Measurements from ENCODE around the gene TK1. TPM values are rescaled to one million over a fixed set of nuclear protein-coding genes. Genes with fewer than 3 reads are reported as not detected.
"Not testable (repeated sequence)": the region's sequence is repeated elsewhere in the genome, so short reads cannot be mapped to it uniquely, and the experiment has no call there.

The TK1 gene
- polyA plus RNA-seq, 2 of the 4 experiments (the other 2 are of a cell fraction) = 90.9 to 355 TPM

DNA sequence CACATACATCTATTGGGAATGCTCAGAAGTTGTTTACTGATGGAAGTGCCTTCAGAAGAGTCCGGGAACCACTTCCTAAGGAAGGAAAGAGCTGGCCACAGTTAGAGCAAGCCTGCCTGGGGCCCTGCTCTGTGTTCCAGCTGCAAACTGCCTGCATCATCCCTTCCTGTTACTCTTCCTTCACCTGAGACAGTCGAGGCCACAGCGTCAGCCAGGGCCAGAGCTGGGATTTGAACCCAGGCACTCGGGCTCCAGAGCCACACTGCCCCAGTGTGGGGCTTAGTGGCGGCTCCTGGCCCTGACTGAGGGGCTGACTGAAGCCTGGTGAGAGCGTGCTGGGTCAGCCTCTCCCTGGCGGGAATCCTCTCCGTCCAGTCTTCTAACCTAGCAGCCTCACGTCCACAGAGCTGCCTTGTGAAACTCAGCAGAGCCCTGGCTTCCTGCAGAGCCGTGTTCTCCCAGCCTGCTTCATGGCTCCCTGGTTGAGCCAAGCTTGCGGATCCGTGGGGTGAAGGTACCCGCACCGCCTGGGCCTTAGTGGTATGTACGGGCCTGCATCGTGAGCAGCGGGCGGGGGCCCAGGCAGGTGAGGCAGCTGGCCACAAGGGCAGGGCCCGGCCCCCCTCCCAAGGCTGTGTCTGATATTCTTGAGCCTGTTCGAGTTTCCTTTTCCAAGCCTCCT lies 45.3 kb downstream of the TK1 start (continued):
- TF ChIP-seq, protein P1, sequence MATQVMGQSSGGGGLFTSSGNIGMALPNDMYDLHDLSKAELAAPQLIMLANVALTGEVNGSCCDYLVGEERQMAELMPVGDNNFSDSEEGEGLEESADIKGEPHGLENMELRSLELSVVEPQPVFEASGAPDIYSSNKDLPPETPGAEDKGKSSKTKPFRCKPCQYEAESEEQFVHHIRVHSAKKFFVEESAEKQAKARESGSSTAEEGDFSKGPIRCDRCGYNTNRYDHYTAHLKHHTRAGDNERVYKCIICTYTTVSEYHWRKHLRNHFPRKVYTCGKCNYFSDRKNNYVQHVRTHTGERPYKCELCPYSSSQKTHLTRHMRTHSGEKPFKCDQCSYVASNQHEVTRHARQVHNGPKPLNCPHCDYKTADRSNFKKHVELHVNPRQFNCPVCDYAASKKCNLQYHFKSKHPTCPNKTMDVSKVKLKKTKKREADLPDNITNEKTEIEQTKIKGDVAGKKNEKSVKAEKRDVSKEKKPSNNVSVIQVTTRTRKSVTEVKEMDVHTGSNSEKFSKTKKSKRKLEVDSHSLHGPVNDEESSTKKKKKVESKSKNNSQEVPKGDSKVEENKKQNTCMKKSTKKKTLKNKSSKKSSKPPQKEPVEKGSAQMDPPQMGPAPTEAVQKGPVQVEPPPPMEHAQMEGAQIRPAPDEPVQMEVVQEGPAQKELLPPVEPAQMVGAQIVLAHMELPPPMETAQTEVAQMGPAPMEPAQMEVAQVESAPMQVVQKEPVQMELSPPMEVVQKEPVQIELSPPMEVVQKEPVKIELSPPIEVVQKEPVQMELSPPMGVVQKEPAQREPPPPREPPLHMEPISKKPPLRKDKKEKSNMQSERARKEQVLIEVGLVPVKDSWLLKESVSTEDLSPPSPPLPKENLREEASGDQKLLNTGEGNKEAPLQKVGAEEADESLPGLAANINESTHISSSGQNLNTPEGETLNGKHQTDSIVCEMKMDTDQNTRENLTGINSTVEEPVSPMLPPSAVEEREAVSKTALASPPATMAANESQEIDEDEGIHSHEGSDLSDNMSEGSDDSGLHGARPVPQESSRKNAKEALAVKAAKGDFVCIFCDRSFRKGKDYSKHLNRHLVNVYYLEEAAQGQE (IDR thresholded peaks at IDR 0.05) = no peak
- TF ChIP-seq POLR2AphosphoS2 (conservative IDR thresholded peaks at IDR 0.05; ENCODE audit: low read length) (no peak), EHF (CRISPR knock-in tag; IDR thresholded peaks at IDR 0.05) (no peak), RAD21 (conservative IDR thresholded peaks at IDR 0.05 in 1 of 2, IDR thresholded peaks at IDR 0.05 in 1 of 2) (no peak), ZC3H11A (IDR thresholded peaks at IDR 0.05) (no peak), KDM1A (IDR thresholded peaks at IDR 0.05; ENCODE audit: low read depth) (no peak)
- TF ChIP-seq, protein P2, sequence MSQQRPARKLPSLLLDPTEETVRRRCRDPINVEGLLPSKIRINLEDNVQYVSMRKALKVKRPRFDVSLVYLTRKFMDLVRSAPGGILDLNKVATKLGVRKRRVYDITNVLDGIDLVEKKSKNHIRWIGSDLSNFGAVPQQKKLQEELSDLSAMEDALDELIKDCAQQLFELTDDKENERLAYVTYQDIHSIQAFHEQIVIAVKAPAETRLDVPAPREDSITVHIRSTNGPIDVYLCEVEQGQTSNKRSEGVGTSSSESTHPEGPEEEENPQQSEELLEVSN (IDR thresholded peaks at IDR 0.05; ENCODE audit: borderline replicate concordance, low read depth) = no peak

DNA sequence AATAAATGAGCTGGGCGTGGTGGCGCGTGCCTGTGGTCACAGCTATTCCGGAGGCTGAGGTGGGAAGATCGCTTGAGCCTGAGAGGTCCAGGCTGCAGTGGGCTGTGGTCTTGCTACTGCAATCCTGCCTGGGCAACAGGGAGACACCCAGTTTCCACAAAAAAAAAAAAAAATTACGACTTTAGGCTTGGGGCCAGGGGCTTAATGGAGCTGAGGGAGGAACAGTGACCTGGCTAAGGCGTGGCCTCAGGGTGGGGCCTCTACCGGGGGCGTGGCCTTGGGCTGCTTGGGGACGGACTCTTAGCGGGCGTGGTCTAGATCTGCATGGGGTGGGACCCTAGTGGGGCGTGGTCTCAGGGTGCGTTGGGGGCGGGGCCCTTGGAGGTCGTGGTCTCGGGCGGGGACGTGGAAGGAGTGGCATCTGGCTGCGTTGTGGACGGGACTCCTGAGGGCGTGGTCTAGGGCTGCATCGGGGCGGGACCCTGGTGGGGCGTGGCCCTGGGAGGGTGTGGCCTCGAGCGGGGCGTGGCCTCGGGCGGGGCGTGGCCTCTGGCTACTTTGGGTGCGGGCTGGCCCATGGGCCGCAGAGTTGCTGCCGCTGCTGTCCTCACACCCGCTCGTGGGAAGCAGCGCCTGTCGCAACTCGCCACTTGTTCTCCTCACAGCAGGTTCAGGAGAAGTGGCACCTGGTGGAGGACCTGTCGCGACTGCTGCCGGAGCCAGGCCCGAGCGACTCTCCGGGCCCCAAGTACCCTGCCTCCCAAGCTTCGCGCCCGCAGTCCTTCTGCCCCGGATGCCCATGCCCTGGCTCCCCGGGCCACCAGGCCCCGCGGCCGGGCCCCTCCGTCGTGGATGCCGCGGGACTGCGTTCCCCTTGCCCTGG lies 46.4 kb downstream of the TK1 start:
- POLR2A ChIA-PET = interaction anchor here (0.5 to 3.0 kb wide), 8 partner anchors 10 to 99 kb away, joined by 3 to 8 read pairs (median 4); partner anchors contain the start of genes SYNGR2 and TMC8
- peak; percentile 71 for TF ChIP-seq POLR2A (IDR thresholded peaks at IDR 0.05; ENCODE audit: low read length)
- no peak for TF ChIP-seq TFCP2L1 (CRISPR knock-in tag; IDR thresholded peaks at IDR 0.05)
- peak; percentile 57; the same call in 1 of the 2 replicates for TF ChIP-seq MYC (IDR thresholded peaks at IDR 0.05; ENCODE audit: borderline replicate concordance, low read length)
- peak; percentile 61 to 84 for ATAC-seq
- CTCF ChIA-PET = interaction anchor here (0.6 to 24.0 kb wide), 8 partner anchors 9 to 121 kb away, joined by 3 to 295 read pairs (median 6); partner anchors contain the start of genes SYNGR2, TK1, TMC6 and TMC8
- peak; percentile 90 to 100 for DNase-seq (ENCODE audit: low read depth in 1 of 2, low spot score in 1 of 2)
- 21% methylated on average over 50 of the region's 58 CpGs for WGBS (ENCODE audit: missing lambda C conversion rate)
- peak; percentile 92 for FAIRE-seq
- H3K4me2 ChIP-seq = peak overlapping the region; percentile 84
- H3K4me3 ChIP-seq = peak overlapping the region; percentile 33
- H3K9me3 ChIP-seq = no peaks in the 10 kb centered on the region
- peak overlapping the region; percentile 61 to 87 for H3K27ac ChIP-seq
- H3K4me1 ChIP-seq = peaks cover 46% of the 10 kb centered on the region

DNA sequence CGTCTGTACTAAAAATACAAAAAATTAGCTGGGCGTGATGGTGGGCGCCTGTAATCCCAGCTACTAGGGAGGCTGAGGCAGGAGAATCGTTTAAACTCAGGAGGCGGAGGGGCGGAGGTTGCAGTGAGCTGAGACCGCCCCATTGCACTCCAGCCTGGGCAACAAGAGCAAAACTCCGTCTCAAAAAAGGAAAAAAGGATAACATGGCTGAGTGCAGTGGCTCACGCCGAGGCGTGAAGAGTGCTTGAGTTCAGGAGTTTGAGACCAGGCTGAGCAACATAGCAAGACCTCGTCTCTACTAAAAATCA lies 47.0 kb downstream of the TK1 start:
- ChIA-PET CTCF (interaction anchor here (1.1 to 24.0 kb wide), 8 partner anchors 10 to 126 kb away, joined by 3 to 295 read pairs (median 5); partner anchors contain the start of genes SYNGR2, TK1, TMC6 and TMC8), POLR2A (interaction anchor here (0.7 to 3.0 kb wide), 6 partner anchors 9 to 98 kb away, joined by 3 to 8 read pairs (median 4); partner anchors contain the start of genes SYNGR2 and TMC8)
- H3K27ac ChIP-seq = peak overlapping the region; percentile 49 to 65; a peak in 5 of 6 replicates
- DNase-seq (ENCODE audit: low read depth in 1 of 2, low spot score in 1 of 2); FAIRE-seq; ATAC-seq; H3K9me3 ChIP-seq: not testable (repeated sequence)
- H3K4me1 ChIP-seq = peaks cover 40% of the 10 kb centered on the region
- peak overlapping the region; percentile 84 for H3K4me2 ChIP-seq
- peak overlapping the region; percentile 30 for H3K4me3 ChIP-seq
- WGBS (ENCODE audit: missing lambda C conversion rate) = 65% methylated on average over 12 of the region's 12 CpGs

DNA sequence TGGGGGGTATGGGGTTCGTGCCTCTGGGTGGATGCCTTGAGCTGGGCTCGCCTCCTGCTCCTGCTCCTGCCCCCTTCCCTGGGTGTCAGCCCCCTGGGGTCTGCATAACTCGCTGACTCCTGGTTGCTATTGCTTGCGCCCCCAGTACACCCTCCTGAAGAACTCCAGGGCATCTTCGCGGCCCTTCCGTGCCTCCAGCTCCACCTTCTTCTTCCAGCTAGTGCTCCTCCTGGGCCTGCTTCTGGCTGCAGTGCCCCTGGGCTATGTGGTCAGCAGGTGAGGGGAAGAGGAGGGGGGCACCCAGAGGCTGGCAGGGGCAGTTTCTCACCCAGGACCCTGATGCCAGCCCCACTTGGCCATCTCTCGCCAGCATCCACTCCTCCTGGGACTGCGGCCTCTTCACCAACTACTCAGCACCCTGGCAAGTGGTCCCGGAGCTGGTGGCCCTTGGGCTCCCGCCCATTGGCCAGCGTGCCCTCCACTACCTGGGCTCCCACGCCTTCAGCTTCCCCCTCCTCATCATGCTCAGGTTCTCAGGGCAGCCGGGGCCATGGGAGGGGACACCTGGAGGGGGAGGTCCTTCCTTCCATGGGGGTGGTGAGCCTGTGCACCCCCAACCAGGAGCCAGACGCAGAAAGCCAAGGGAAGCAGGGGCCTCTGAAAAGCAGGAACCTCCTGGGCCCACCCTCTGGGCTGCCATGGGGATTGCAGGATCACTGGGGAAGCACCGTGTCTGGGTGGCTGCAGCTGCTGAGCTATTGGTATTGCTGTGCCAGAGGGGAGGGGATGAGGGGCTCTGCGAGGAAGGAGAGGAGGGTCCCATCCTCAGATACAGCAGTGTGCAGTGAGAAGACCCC lies 48.4 kb downstream of the TK1 start:
- POLR2A ChIA-PET = interaction anchor here (1.7 kb wide), 1 partner anchor 180 kb away, joined by 4 read pairs; the partner anchor contains the start of gene TNRC6C
- no peak for DNase-seq (ENCODE audit: low read depth in 1 of 2, low spot score in 1 of 2)
- ATAC-seq = no peak
- Histone ChIP-seq H3K27ac (no peak overlapping the region), H3K4me2 (no peak overlapping the region), H3K4me3 (no peak overlapping the region), H3K4me1 (peaks cover 27% of the 10 kb centered on the region), H3K9me3 (no peaks in the 10 kb centered on the region)
- TF ChIP-seq, protein P3, sequence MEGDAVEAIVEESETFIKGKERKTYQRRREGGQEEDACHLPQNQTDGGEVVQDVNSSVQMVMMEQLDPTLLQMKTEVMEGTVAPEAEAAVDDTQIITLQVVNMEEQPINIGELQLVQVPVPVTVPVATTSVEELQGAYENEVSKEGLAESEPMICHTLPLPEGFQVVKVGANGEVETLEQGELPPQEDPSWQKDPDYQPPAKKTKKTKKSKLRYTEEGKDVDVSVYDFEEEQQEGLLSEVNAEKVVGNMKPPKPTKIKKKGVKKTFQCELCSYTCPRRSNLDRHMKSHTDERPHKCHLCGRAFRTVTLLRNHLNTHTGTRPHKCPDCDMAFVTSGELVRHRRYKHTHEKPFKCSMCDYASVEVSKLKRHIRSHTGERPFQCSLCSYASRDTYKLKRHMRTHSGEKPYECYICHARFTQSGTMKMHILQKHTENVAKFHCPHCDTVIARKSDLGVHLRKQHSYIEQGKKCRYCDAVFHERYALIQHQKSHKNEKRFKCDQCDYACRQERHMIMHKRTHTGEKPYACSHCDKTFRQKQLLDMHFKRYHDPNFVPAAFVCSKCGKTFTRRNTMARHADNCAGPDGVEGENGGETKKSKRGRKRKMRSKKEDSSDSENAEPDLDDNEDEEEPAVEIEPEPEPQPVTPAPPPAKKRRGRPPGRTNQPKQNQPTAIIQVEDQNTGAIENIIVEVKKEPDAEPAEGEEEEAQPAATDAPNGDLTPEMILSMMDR (IDR thresholded peaks at IDR 0.05) = no peak
- no peak for TF ChIP-seq JUNB (IDR thresholded peaks at IDR 0.05)
- no peak for TF ChIP-seq HEYL (CRISPR knock-in tag; IDR thresholded peaks at IDR 0.05)
- TF ChIP-seq RNF2 (IDR thresholded peaks at IDR 0.05; ENCODE audit: borderline replicate concordance, low read depth) = no peak
- TF ChIP-seq RARB (CRISPR knock-in tag; IDR thresholded peaks at IDR 0.05) = no peak
- no peak for TF ChIP-seq NFE2L2 (conservative IDR thresholded peaks at IDR 0.05; ENCODE audit: low read length)
- no peak for TF ChIP-seq EP300 (IDR thresholded peaks at IDR 0.05)
- no peak for TF ChIP-seq FOSL2 (IDR thresholded peaks at IDR 0.05)
- TF ChIP-seq FOSL2 (CRISPR knock-in tag; IDR thresholded peaks at IDR 0.05) = no peak
- no peak for TF ChIP-seq MAFK (IDR thresholded peaks at IDR 0.05; ENCODE audit: partially characterized antibody)
- 85% methylated on average over 17 of the region's 17 CpGs for WGBS (ENCODE audit: missing lambda C conversion rate)
- CTCF ChIA-PET = interaction anchor here (0.6 to 24.0 kb wide), 18 partner anchors 9 to 124 kb away, joined by 3 to 295 read pairs (median 6); partner anchors contain the start of genes SYNGR2, TK1, TMC6 and TMC8
- FAIRE-seq = no peak
